ENCODE data around the gene OR5J2.

DNA sequence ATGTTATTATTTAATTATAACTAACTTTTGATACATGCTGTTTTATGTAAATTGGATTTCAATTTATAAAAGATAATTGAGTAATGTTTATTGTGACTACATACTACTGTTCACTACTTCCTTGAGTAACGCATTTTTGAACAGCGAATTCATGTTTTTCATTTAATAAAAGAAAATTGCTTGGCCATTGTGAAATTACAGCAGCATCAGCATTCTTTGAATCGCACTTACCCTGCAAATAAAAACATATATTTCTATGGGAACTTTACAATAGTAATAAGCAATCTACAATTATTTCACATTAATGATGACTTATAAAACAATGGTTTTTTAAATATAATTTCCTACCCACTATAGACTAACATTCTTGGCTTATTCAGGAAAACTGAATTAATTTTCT lies 20.3 kb downstream of the OR5J2 start:
- TF ChIP-seq, protein P1, sequence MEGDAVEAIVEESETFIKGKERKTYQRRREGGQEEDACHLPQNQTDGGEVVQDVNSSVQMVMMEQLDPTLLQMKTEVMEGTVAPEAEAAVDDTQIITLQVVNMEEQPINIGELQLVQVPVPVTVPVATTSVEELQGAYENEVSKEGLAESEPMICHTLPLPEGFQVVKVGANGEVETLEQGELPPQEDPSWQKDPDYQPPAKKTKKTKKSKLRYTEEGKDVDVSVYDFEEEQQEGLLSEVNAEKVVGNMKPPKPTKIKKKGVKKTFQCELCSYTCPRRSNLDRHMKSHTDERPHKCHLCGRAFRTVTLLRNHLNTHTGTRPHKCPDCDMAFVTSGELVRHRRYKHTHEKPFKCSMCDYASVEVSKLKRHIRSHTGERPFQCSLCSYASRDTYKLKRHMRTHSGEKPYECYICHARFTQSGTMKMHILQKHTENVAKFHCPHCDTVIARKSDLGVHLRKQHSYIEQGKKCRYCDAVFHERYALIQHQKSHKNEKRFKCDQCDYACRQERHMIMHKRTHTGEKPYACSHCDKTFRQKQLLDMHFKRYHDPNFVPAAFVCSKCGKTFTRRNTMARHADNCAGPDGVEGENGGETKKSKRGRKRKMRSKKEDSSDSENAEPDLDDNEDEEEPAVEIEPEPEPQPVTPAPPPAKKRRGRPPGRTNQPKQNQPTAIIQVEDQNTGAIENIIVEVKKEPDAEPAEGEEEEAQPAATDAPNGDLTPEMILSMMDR (IDR thresholded peaks at IDR 0.05; ENCODE audit: poor library complexity) = no peak
- no peak for TF ChIP-seq EZH2 (IDR thresholded peaks at IDR 0.05; ENCODE audit: borderline replicate concordance)

Data from hepatocyte (in vitro differentiated cells).